Placental epithelial cell (primary cell): ENCODE measurements around the gene PCDHGB7. TPM values are rescaled to one million over a fixed set of nuclear protein-coding genes. Genes with fewer than 3 reads are reported as not detected.

Experiments used
- total RNA-seq: library from RNA; depleted of rRNA; stranded (reverse); fragments of >200 nt; gene quantifications from 2 replicates; pipeline ENCODE4 v1.2.3, GENCODE V29; 2012

PCDHGB7 gene
- 1.8 and 7.5 TPM in 2 replicates for total RNA-seq

GRCh38 chr5:141417494-141418172 lies at the start of gene PCDHGB7:
Gene PCDHGB7 (plus strand): TSS chr5:141417677. CDS start chr5:141417860, 183 bp downstream.

GRCh38 chr5:141369994-141370848 lies 47.3 kb upstream of the PCDHGB7 start, which contains the start of gene PCDHGB3:
Gene PCDHGB3 (plus strand): TSS chr5:141370242. CDS start chr5:141370395, 153 bp downstream.

GRCh38 chr5:141373673-141374317 lies 43.7 kb upstream of the PCDHGB7 start, which contains the start of gene PCDHGA6:
Gene PCDHGA6 (plus strand): TSS chr5:141373891. CDS start chr5:141374084, 193 bp downstream.

GRCh38 chr5:141382469-141383294 lies 34.8 kb upstream of the PCDHGB7 start, which contains the start of gene PCDHGA7:
Gene PCDHGA7 (plus strand): TSS chr5:141382742. CDS start chr5:141382900, 158 bp downstream.

GRCh38 chr5:141387557-141388311 lies 29.7 kb upstream of the PCDHGB7 start, which contains the start of gene PCDHGB4:
Gene PCDHGB4 (plus strand): TSS chr5:141387698. CDS start chr5:141387885, 187 bp downstream.

GRCh38 chr5:141392429-141393198 lies 24.9 kb upstream of the PCDHGB7 start, which contains the start of gene PCDHGA8:
Gene PCDHGA8 (plus strand): TSS chr5:141392633. CDS start chr5:141392814, 181 bp downstream.

GRCh38 chr5:141397756-141398551 lies 19.5 kb upstream of the PCDHGB7 start, which contains the start of gene PCDHGB5:
Gene PCDHGB5 (plus strand): TSS chr5:141397947. CDS start chr5:141398128, 181 bp downstream.

GRCh38 chr5:141402553-141403243 lies 14.8 kb upstream of the PCDHGB7 start, which contains the start of gene PCDHGA9:
Gene PCDHGA9 (plus strand): TSS chr5:141402778. CDS start chr5:141402953, 175 bp downstream.

GRCh38 chr5:141407790-141408505 lies 9.5 kb upstream of the PCDHGB7 start, which contains the start of gene PCDHGB6:
Gene PCDHGB6 (plus strand): TSS chr5:141408021. CDS start chr5:141408203, 182 bp downstream.

GRCh38 chr5:141412854-141413539 lies 4.5 kb upstream of the PCDHGB7 start, which contains the start of gene PCDHGA10:
Gene PCDHGA10 (plus strand): TSS chr5:141412987. CDS start chr5:141413176, 189 bp downstream.

GRCh38 chr5:141420855-141421488 lies 3.5 kb downstream of the PCDHGB7 start, which contains the start of gene PCDHGA11:
Gene PCDHGA11 (plus strand): TSS chr5:141421051. CDS start chr5:141421228, 177 bp downstream.

GRCh38 chr5:141430332-141431113 lies 13.0 kb downstream of the PCDHGB7 start, which contains the start of gene PCDHGA12:
Gene PCDHGA12 (plus strand): TSS chr5:141430507. CDS start chr5:141430760, 253 bp downstream.

